ENCODE results near the gene CNTRL.

DNA sequence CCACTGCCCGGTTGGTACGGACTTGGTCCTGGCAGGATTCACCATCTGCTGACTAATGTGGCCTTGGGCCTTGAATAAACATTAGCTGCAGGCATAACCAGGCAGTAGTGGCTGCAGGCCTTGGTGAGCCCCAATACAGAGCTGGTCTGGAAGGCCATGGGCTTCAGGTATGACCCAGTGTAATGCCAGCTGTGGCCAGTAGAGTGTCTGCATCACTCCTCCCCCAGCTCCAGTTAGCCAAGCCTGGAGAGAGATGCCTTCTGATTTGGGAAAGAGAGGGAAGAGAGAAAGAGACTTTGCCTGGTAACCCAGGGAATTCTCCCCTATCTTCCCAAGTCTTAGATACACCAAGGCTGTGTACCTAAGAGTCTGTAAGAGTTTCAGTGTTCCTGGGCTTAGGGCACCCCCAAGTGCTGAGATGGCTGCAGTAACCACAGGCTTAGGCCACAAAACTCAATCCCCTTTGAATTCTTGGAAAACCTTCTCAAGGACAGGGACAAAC lies 19.1 kb upstream of the CNTRL start:
- TF ChIP-seq, protein P1, sequence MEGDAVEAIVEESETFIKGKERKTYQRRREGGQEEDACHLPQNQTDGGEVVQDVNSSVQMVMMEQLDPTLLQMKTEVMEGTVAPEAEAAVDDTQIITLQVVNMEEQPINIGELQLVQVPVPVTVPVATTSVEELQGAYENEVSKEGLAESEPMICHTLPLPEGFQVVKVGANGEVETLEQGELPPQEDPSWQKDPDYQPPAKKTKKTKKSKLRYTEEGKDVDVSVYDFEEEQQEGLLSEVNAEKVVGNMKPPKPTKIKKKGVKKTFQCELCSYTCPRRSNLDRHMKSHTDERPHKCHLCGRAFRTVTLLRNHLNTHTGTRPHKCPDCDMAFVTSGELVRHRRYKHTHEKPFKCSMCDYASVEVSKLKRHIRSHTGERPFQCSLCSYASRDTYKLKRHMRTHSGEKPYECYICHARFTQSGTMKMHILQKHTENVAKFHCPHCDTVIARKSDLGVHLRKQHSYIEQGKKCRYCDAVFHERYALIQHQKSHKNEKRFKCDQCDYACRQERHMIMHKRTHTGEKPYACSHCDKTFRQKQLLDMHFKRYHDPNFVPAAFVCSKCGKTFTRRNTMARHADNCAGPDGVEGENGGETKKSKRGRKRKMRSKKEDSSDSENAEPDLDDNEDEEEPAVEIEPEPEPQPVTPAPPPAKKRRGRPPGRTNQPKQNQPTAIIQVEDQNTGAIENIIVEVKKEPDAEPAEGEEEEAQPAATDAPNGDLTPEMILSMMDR (IDR thresholded peaks at IDR 0.05; ENCODE audit: low read depth, low read length, missing input control) = peak; percentile 65
- TF ChIP-seq HNF4A (conservative IDR thresholded peaks at IDR 0.05) (peak; percentile 45 to 70), FOXA1 (IDR thresholded peaks at IDR 0.05) (peak; percentile 66)
- TF ChIP-seq, protein P2, sequence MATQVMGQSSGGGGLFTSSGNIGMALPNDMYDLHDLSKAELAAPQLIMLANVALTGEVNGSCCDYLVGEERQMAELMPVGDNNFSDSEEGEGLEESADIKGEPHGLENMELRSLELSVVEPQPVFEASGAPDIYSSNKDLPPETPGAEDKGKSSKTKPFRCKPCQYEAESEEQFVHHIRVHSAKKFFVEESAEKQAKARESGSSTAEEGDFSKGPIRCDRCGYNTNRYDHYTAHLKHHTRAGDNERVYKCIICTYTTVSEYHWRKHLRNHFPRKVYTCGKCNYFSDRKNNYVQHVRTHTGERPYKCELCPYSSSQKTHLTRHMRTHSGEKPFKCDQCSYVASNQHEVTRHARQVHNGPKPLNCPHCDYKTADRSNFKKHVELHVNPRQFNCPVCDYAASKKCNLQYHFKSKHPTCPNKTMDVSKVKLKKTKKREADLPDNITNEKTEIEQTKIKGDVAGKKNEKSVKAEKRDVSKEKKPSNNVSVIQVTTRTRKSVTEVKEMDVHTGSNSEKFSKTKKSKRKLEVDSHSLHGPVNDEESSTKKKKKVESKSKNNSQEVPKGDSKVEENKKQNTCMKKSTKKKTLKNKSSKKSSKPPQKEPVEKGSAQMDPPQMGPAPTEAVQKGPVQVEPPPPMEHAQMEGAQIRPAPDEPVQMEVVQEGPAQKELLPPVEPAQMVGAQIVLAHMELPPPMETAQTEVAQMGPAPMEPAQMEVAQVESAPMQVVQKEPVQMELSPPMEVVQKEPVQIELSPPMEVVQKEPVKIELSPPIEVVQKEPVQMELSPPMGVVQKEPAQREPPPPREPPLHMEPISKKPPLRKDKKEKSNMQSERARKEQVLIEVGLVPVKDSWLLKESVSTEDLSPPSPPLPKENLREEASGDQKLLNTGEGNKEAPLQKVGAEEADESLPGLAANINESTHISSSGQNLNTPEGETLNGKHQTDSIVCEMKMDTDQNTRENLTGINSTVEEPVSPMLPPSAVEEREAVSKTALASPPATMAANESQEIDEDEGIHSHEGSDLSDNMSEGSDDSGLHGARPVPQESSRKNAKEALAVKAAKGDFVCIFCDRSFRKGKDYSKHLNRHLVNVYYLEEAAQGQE (IDR thresholded peaks at IDR 0.05) = no peak

Data from liver (tissue), 3 donors.